HEK293T (cell line): ENCODE results near the gene OGDH.

Experiments used
- CTCF ChIA-PET: fragments of 350-600 bp; formaldehyde crosslinking; extraction: SDS; loops from one replicate; lab custom pipeline; 2021; ENCODE audit warnings: antibody characterized with exemption, inconsistent platforms; lab: Yijun Ruan, JAX
- POLR2A ChIA-PET: fragments of 350-600 bp; formaldehyde crosslinking; extraction: SDS; loops from one replicate; lab custom pipeline; 2020; ENCODE audit warnings: antibody characterized with exemption, inconsistent platforms; lab: Yijun Ruan, JAX
- DNase-seq: peaks from one replicate; pipeline ENCODE4 v3.0.0; 2012; ENCODE audit warnings: mixed read lengths; ENCODE audit errors: extremely low spot score
- ARNT ChIP-seq: fragments of 450-650 bp; IDR thresholded peaks from 2 replicates; pipeline ENCODE4 v1.6.1; 2017; ENCODE audit warnings: mild to moderate bottlenecking
- BHLHE40 ChIP-seq: fragments of 450-650 bp; IDR thresholded peaks from 2 replicates; pipeline ENCODE4 v1.6.1; 2016; ENCODE audit warnings: mild to moderate bottlenecking, moderate library complexity, borderline replicate concordance
- CTBP1 ChIP-seq: fragments of 450-650 bp; IDR thresholded peaks from 2 replicates; pipeline ENCODE4 v1.6.1; 2016; ENCODE audit warnings: borderline replicate concordance
- ELF4 ChIP-seq: fragments of 450-650 bp; IDR thresholded peaks from 2 replicates; pipeline ENCODE4 v1.6.1; 2017; ENCODE audit warnings: antibody characterized with exemption
- FOXA1 ChIP-seq: fragments of 450-650 bp; IDR thresholded peaks from 2 replicates; pipeline ENCODE4 v1.6.1; 2016; ENCODE audit warnings: mild to moderate bottlenecking
- FOXK2 ChIP-seq: fragments of 450-650 bp; IDR thresholded peaks from 2 replicates; pipeline ENCODE4 v1.6.1; 2016; ENCODE audit warnings: mild to moderate bottlenecking
- FOXM1 ChIP-seq: fragments of 450-650 bp; IDR thresholded peaks from 2 replicates; pipeline ENCODE4 v1.6.1; 2017; ENCODE audit warnings: mild to moderate bottlenecking, borderline replicate concordance
- HDGF ChIP-seq: fragments of 450-650 bp; IDR thresholded peaks from 2 replicates; pipeline ENCODE4 v1.6.1; 2017; ENCODE audit warnings: antibody characterized with exemption, borderline replicate concordance
- L3MBTL2 ChIP-seq: fragments of 450-650 bp; conservative IDR thresholded peaks from 2 replicates; pipeline ENCODE4 v1.6.1; 2016; ENCODE audit warnings: mild to moderate bottlenecking
- LEF1 ChIP-seq: fragments of 450-650 bp; IDR thresholded peaks from 2 replicates; pipeline ENCODE4 v1.6.1; 2017; ENCODE audit warnings: mild to moderate bottlenecking, borderline replicate concordance
- NFRKB ChIP-seq: fragments of 450-650 bp; IDR thresholded peaks from 2 replicates; pipeline ENCODE4 v1.6.1; 2016; ENCODE audit warnings: mild to moderate bottlenecking, moderate library complexity
- PKNOX1 ChIP-seq: fragments of 450-650 bp; IDR thresholded peaks from 2 replicates; pipeline ENCODE4 v1.6.1; 2016
- SP1 ChIP-seq: fragments of 450-650 bp; IDR thresholded peaks from 2 replicates; pipeline ENCODE4 v1.6.1; 2017
- SUZ12 ChIP-seq: fragments of 450-650 bp; IDR thresholded peaks from 2 replicates; pipeline ENCODE4 v1.6.1; 2016; ENCODE audit warnings: mild to moderate bottlenecking
- TARDBP ChIP-seq: fragments of 450-650 bp; IDR thresholded peaks from 2 replicates; pipeline ENCODE4 v1.6.1; 2016
- ZNF384 ChIP-seq: fragments of 450-650 bp; IDR thresholded peaks from 2 replicates; pipeline ENCODE4 v1.6.1; 2016

Gene OGDH

DNA sequence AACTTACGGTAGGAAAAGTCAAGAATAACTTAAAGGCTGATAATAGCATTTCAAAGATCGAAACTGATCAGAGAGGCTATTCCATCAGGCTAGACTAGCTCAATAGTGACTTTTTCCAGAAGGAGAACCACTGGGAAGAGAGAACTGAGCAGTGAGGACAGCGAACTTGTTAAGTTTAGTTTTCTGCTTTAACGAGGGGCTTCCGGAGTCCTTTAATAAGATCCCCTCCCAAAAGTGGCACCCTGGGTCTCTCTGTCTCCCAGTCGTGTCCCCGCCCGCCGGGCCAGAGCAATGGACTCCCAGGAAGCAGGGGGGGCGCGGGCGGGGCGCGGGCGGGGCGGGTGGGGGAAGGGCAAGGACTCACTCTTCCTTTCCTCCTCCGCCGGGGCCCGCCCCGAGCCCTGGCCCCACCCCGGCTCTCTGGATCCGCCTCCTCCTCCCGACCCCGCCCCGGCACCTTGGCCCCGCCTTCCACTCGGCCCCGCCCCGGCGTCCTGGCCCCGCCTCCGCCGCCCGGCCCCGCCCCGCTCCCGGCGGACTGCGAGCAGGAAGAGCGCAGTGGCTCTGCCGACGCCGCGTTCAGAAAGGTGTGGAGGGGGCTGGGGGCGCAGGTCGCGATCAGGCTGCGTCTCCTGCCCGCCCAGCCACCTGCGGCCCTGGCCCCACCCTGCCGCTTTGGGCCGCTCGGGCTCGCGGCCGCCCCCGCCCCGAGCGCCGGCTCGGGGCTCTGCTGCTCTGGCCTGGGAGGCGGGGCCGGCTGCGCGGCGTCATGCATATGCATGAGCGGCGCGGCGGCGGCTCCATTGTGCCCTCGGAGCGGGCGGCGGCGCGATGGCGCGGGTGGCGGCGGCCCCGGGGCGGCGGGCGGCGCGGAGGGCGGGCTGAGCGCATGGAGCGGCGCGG lies 141.9 kb downstream of the OGDH start, which contains the start of gene ZMIZ2:
TSS of gene ZMIZ2 (plus strand) at position 803 of the 903 bp plus-strand sequence. CDS start 7,403 bp downstream, outside the sequence.
- no peak for TF ChIP-seq FOXK2
- peak; percentile 39; the same call in 1 of the 2 replicates for TF ChIP-seq ARNT
- TF ChIP-seq FOXM1, result peak; percentile 45; the same call in 1 of the 2 replicates
- no peak for TF ChIP-seq HDGF
- TF ChIP-seq BHLHE40, result no peak
- no peak for TF ChIP-seq CTBP1
- DNase-seq, result peak; percentile 98
- POLR2A ChIA-PET, result interaction anchor here (0.5 to 0.7 kb wide), 5 partner anchors 10 to 174 kb away, joined by 3 read pairs; partner anchors contain the start of gene DDX56
- CTCF ChIA-PET, result interaction anchor here (0.6 kb wide), 1 partner anchor 108 kb away, joined by 3 read pairs; no protein-coding TSS in a partner anchor

DNA sequence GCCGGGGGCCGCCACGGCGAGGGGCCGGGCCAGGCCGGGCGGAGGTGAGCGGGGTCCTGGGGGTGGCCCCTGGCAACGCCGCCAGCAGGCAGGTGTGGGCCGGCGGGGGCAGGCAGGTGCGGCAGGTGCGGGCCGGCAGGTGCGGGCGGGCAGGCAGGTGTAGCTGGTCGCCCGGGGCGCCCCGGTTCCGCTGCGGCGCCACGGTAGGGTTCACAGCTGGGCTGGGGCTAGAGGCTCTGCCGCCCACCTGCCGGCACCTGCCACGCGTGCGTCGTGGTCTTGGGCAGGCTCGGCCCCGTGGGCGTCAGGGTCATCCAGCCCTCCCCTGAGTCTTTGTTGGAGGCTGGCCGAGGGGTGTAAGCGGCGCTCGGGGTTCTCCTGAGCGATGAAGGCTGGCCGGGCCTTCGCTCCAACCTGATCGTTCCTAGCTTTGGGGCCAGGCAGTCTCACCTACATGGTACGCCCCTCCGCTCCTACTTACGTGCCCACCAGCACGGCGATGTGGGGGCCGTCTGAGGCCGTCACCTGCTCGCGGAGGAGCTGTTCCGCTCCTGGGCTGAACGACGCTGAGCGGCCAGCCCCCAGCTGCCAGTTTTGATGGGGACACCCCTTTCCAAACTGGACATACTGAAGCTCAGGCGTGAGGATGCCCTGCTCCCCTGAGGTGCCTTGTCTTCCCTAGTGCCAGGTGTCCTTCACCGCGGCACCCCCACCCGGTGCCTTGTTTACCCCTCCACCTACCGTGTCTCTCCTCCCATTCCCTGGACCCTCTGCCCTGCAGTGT lies 142.7 kb downstream of the OGDH start:
- POLR2A ChIA-PET, result interaction anchor here (0.5 to 2.5 kb wide), 5 partner anchors 99 to 175 kb away, joined by 3 to 10 read pairs (median 5); partner anchors contain the start of genes DDX56, H2AZ2, OGDH and TMED4
- no peak for TF ChIP-seq HDGF
- TF ChIP-seq PKNOX1, result no peak
- TF ChIP-seq SP1, result no peak
- no peak for TF ChIP-seq ELF4
- TF ChIP-seq TARDBP, result no peak
- no peak for TF ChIP-seq FOXK2
- TF ChIP-seq ARNT, result no peak
- TF ChIP-seq LEF1, result no peak
- TF ChIP-seq NFRKB, result no peak
- no peak for TF ChIP-seq ZNF384
- TF ChIP-seq FOXM1, result no peak
- no peak for TF ChIP-seq FOXA1
- no peak for TF ChIP-seq BHLHE40
- TF ChIP-seq L3MBTL2, result no peak
- no peak for TF ChIP-seq SUZ12
- TF ChIP-seq CTBP1, result no peak
- no peak for DNase-seq
- CTCF ChIA-PET, result no interaction called here

DNA sequence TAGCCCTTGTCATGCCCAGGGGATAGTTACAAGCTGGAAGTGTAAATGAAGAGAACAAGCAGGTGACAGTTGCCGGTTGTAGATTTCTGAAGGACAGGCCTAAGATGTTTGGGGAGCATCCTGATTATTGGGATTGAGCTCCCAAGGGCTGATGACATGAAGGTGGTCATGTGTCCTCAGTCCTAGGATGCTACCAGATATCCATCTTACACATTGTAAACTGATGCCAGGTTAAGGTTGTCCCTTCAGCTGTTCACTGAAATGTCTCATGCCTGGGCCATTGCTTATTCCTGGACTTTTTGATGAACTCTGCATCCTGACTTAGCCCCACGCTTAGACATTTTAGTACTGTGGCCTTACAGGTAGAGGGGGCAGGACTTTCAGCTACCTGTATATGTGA lies 143.6 kb downstream of the OGDH start:
- ChIA-PET POLR2A (interaction anchor here (1.2 to 2.5 kb wide), 4 partner anchors 98 to 176 kb away, joined by 3 to 10 read pairs (median 6); partner anchors contain the start of genes DDX56, H2AZ2, OGDH and TMED4), CTCF (no interaction called here)
- no peak for DNase-seq
- TF ChIP-seq LEF1 (no peak), SUZ12 (no peak), FOXK2 (no peak), BHLHE40 (no peak), TARDBP (no peak), FOXM1 (no peak), ARNT (no peak), ELF4 (no peak), L3MBTL2 (no peak), CTBP1 (no peak), ZNF384 (no peak), PKNOX1 (no peak), SP1 (no peak), NFRKB (no peak)

DNA sequence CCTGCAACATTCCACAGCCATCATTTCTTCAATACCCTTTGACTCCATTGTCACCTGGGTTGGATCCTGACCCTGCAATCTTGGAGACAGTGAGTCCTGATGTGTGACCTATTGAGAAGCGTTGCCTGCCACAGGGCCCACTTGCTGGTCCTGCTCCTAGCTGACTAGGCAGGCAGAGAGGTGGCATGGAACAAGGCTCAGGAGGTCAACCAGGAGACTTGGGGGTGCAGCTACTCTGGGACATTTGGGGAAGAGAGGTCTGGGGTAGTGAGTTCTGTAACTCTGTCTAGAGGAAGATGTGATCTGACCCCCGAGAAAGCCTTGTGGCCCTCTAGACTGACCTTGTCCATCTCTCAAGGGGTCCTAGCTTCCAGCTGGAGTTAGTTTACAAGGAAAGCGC lies 144.0 kb downstream of the OGDH start:
- ChIA-PET POLR2A (interaction anchor here (1.2 to 2.5 kb wide), 4 partner anchors 98 to 177 kb away, joined by 3 to 10 read pairs (median 6); partner anchors contain the start of genes DDX56, H2AZ2, OGDH and TMED4), CTCF (no interaction called here)
- DNase-seq, result no peak
- TF ChIP-seq PKNOX1, result no peak

GRCh38 chr7:44750921-44751571 lies 144.6 kb downstream of the OGDH start:
- no peak for DNase-seq
- ChIA-PET CTCF (no interaction called here), POLR2A (interaction anchor here (2.1 to 2.5 kb wide), 2 partner anchors 144 to 169 kb away, joined by 8 to 10 read pairs; partner anchors contain the start of genes OGDH and TMED4)
- TF ChIP-seq L3MBTL2 (no peak), SUZ12 (no peak), HDGF (no peak), FOXK2 (no peak), ARNT (no peak), FOXA1 (no peak)
